Stomach smooth muscle (tissue), 2 donors: ENCODE results near the gene CNP.

Experiments
- H3K27ac ChIP-seq: one replicate; pipeline ENCODE4 v1.7.0; 2013; ENCODE audit warnings: mild to moderate bottlenecking, low read length, inconsistent platforms
- H3K27me3 ChIP-seq, 2 donors: one replicate each; pipeline ENCODE4 v1.7.0; 2013; ENCODE audit warnings: low read length in 2 of 2; ENCODE audit not compliant: insufficient read depth in 2 of 2, control insufficient read depth in 1 of 2
- H3K36me3 ChIP-seq, 2 donors: one replicate each; pipeline ENCODE4 v1.7.0; 2013; ENCODE audit warnings: low read length in 2 of 2; ENCODE audit not compliant: control insufficient read depth in 2 of 2, insufficient read depth in 2 of 2
- H3K4me1 ChIP-seq: one replicate; pipeline ENCODE4 v1.7.0; 2013; ENCODE audit warnings: low read length; ENCODE audit not compliant: control insufficient read depth, insufficient read depth
- H3K4me3 ChIP-seq, 2 donors: one replicate each; pipeline ENCODE4 v1.7.0; 2013; ENCODE audit warnings: low read length in 2 of 2
- H3K9ac ChIP-seq, 2 donors: one replicate each; pipeline ENCODE4 v1.7.0; 2013; ENCODE audit warnings: low read length in 2 of 2, mild to moderate bottlenecking in 1 of 2
- H3K9me3 ChIP-seq, 2 donors: one replicate each; pipeline ENCODE4 v1.7.0; 2013; ENCODE audit warnings: low read length in 2 of 2; ENCODE audit not compliant: control insufficient read depth in 2 of 2
- donor health status: healthy.
- donor health status: Pancreatic carcinoma.

CNP gene

GRCh38 chr17:42023524-42024349 lies 57.1 kb downstream of the CNP start:
- H3K27ac ChIP-seq = no peak overlapping the region
- no peak overlapping the region for H3K9ac ChIP-seq
- H3K4me1 ChIP-seq = peaks cover 22% of the 10 kb centered on the region
- peaks cover 16 to 20% of the 10 kb centered on the region in 2 donors for H3K36me3 ChIP-seq
- no peak overlapping the region for H3K4me3 ChIP-seq
- H3K27me3 ChIP-seq = peaks cover 11 to 14% of the 10 kb centered on the region in 2 donors
- no peaks in the 10 kb centered on the region for H3K9me3 ChIP-seq

- peaks cover 16 to 20% of the 10 kb centered on the region in 2 donors for H3K36me3 ChIP-seq
- peaks cover 13 to 15% of the 10 kb centered on the region in 2 donors for H3K27me3 ChIP-seq
- H3K9me3 ChIP-seq = no peaks in the 10 kb centered on the region
- H3K4me1 ChIP-seq = peaks cover 23% of the 10 kb centered on the region
- no peak overlapping the region for H3K9ac ChIP-seq
- peak overlapping the region; percentile 31 for H3K27ac ChIP-seq
- peak overlapping the region in 1 of 2 donors; percentile 29 for H3K4me3 ChIP-seq
Measured at GRCh38 chr17:42025191-42025579, 58.6 kb downstream of the CNP start.

- H3K4me3 ChIP-seq = no peak overlapping the region
- H3K9ac ChIP-seq = no peak overlapping the region
- H3K27ac ChIP-seq = no peak overlapping the region
- no peaks in the 10 kb centered on the region for H3K9me3 ChIP-seq
- H3K27me3 ChIP-seq = peaks cover 13 to 15% of the 10 kb centered on the region in 2 donors
- peaks cover 16% of the 10 kb centered on the region for H3K4me1 ChIP-seq
- H3K36me3 ChIP-seq = peaks cover 16 to 20% of the 10 kb centered on the region in 2 donors
Measured at GRCh38 chr17:42025936-42026335, 59.3 kb downstream of the CNP start.

GRCh38 chr17:42026857-42027589 lies 60.4 kb downstream of the CNP start:
- Histone ChIP-seq H3K4me1 (peaks cover 10% of the 10 kb centered on the region), H3K36me3 (peaks cover 16 to 20% of the 10 kb centered on the region in 2 donors), H3K9me3 (no peaks in the 10 kb centered on the region), H3K27me3 (peaks cover 15 to 16% of the 10 kb centered on the region in 2 donors), H3K9ac (no peak overlapping the region), H3K27ac (no peak overlapping the region), H3K4me3 (no peak overlapping the region)
